ENCODE data around the gene PRX.
"Not testable (repeated sequence)": the region's sequence is repeated elsewhere in the genome, so short reads cannot be mapped to it uniquely, and the experiment has no call there.

PRX gene

GRCh38 chr19:40389404-40390083 lies 23.6 kb downstream of the PRX start:
- DNase-seq (ENCODE audit: low read depth): no peak

DNA sequence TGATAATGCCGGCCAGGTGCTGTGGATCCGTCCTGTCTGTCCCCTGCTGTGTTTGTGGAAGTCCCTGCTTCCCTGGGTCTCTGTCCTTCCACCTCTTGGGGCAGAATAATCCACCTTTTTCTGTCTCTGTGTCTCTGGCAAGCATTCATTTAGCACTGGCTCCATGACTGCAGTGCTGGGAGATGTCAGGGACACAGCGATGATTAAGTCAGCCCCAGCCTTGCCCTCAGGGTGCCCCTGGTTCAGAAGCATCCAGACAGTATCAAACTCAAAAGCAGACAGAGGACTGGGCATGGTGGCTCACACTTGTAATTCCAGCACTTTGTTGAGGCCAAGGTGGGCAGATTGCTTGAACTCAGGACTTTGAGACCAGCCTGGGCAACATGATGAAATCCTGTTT lies 24.7 kb downstream of the PRX start:
- no peak for DNase-seq (ENCODE audit: low read depth)

GRCh38 chr19:40387155-40387554 lies 26.0 kb downstream of the PRX start:
- DNase-seq (ENCODE audit: low read depth): no peak

- no peak for DNase-seq (ENCODE audit: low read depth)
Measured at GRCh38 chr19:40383668-40384248, 29.4 kb downstream of the PRX start.

DNA sequence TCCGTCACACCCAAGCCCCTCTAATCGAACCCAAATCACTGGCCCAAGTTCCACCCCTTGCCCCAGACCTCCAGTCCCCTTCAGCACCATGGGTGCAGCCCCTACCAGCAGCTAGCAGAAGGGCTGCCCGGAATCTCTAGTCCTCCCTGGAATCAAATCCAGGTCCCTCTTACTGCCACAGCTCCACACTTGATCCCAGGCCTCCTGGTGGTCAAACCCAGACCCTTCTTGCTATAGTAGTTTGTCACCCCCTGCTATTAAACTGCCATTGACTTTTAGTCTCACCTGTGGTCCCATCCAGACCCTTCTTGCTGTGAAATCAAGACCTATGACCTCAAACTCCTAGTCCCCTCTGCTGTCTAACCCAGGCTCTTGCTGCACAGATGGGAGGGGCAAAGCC lies 31.9 kb downstream of the PRX start:
- DNase-seq (ENCODE audit: low read depth): no peak

DNA sequence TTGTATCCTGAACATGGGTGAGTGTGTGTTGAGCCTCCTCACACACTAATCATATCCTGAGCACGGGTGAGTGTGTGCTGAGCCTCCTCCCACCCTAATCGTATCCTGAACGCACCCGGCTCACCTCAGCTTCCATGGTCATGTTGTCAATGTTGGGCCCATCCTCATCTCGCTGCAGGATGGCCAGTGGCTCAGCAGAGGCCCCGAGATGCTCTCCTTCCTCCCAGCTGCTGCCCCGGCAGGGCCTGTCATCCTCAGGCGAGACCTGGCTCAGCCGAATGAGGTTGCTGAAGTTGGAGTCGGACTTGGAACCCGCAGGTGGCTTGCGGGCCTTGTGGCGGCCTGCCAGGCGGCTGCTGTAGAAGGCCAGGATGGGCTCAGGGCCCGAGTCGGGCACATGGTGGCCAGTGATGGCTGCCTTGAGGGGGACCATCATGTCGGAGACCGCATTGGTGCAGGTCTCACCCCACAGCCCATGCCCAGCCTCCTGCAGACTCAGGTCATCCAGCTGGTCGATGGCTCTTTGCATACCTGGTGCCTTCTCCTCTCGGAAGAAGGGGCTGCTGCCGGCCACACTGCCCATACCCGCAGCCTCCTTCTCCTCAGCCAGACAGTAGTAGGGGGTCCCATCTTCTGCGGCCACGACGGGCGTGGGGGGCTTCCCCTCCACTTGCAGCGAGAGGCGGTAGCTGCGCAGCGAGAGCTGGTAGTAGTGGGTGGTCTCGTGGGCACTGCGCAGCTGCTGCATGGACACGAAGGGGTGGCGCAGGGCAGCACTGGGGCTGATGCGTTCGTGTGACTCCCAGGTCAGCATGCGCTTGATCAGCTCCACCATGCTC lies 32.8 kb downstream of the PRX start:
- DNase-seq (ENCODE audit: low read depth): no peak

DNA sequence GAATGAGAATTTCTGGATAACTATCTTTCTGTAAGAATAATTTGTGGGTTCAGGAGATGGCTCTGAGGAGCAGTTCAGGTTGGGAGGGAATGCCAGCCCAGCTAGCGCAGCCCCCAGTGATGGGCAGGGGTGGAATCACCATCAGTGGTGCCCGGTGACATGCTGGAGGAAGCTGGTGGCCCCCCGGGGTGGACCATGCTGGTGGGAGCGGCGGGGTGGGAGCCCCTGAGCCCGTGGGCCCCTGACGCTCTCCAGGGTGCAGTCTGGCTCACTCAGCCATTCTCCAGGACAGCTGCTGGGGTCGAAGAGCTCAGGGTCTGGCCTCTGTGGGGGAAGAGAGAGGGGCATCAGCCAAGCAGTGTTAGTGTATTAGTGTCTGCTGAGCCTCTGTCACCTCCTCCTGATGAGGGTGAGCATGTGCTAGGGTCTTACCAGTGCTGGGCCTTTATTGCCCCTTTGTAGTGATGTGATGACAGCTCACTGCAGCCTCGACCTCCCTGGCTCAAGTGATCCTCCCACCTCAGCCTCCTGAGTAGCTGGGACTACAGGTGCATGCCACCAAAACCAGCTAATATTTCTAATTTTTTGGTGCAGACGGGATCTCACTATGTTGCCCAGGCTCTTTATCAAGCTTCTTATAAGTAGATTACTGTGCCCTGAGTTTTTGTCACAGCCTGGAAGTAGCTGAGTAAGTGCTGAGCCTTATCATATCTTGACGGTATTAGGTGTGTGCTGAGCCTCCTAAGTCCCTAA lies 33.6 kb downstream of the PRX start:
- no peak for DNase-seq (ENCODE audit: low read depth)

DNA sequence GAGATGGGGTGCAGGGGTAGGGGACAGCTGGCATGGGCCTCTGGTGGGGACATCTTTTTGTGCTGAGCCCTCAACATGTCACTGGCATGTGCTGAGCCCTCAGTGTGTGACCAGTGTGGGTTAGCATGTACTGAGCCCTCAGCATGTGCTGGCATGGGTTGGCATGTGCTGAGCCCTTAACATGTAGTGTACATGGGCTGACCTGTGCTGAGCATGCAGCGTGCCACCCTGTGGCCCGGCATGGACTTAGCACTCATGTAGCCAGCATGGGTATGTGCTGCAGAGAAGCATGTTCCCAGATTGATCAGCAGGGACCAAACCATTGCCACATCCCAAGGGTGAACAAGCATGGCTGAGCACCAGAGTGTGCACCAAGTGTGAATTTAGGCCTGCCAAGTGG lies 34.7 kb downstream of the PRX start:
- no peak for DNase-seq (ENCODE audit: low read depth)

DNA sequence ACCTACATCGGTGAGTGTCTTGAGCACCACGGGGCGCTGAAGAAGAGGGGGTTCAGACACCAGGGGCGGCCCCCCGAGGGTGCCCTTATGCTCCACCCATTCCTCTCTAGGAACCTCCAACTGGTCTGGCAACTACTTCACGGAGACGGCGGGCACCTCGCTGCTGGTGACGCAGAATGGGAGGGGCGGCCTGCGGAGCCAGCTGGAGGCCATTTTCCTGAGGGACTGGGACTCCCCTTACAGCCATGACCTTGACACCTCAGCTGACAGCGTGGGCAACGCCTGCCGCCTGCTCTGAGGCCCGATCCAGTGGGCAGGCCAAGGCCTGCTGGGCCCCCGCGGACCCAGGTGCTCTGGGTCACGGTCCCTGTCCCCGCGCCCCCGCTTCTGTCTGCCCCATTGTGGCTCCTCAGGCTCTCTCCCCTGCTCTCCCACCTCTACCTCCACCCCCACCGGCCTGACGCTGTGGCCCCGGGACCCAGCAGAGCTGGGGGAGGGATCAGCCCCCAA lies 35.2 kb downstream of the PRX start:
- no peak for DNase-seq (ENCODE audit: low read depth)

DNA sequence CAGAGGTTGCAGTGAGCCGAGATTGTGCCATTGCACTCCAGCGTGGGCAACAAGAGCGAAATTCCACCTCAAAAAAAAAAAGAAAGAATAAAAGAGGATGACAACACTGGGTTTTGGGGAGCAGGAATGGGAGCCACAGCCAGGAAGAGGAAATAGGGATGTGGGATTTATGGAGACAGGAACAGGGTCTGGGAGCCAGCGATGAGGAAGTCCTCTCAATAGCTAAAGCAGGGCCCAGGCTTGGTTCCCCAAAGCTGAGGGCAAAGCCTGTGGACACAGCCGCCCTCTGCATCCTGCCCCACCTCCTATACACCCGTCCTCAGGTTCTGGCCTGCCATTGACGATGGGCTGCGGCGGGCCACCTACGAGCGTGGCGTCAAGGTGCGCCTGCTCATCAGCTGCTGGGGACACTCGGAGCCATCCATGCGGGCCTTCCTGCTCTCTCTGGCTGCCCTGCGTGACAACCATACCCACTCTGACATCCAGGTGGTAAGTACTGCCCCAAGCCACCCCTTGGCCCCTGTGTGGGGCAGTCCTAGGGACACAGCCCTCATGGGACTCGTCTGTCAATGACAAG lies 36.8 kb downstream of the PRX start:
- no peak for DNase-seq (ENCODE audit: low read depth)

DNA sequence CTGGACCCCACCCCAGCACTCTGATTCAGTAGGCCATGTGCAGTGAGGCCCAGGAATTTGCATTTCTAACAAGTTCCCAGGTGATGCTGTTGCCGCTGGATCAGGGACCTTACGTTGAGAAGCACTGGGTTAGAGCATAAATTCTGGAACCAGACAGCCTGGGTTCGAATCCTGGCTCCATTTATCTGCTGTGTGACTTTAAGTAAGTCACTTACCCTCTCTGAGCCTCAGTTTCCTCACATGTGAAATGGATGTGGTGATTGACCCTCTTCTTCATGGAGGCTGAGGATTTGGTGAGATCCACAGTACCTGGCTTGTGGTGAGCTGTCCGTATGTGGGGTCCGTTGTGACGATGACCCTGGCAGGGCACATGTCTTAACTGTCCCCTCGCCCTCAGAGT lies 39.1 kb downstream of the PRX start:
- no peak for DNase-seq (ENCODE audit: low read depth)

GRCh38 chr19:40371802-40372122 lies 41.4 kb downstream of the PRX start:
- DNase-seq (ENCODE audit: low read depth): no peak

GRCh38 chr19:40370997-40371801 lies 42.0 kb downstream of the PRX start:
- DNase-seq (ENCODE audit: low read depth): no peak

GRCh38 chr19:40370253-40370652 lies 42.9 kb downstream of the PRX start:
- not testable (repeated sequence) for DNase-seq (ENCODE audit: low read depth)

GRCh38 chr19:40369797-40370196 lies 43.4 kb downstream of the PRX start:
- DNase-seq (ENCODE audit: low read depth): no peak

- no peak for DNase-seq (ENCODE audit: low read depth)
Measured at GRCh38 chr19:40367577-40368434, 45.4 kb downstream of the PRX start.

GRCh38 chr19:40366697-40367561 lies 46.2 kb downstream of the PRX start:
- no peak for DNase-seq (ENCODE audit: low read depth)

- DNase-seq (ENCODE audit: low read depth): no peak
Measured at GRCh38 chr19:40365613-40366401, 47.4 kb downstream of the PRX start.

Measured in HS-27A (cell line).